Measurements from ENCODE around the gene ZSCAN4. TPM values are rescaled to one million over a fixed set of nuclear protein-coding genes. Genes with fewer than 3 reads are reported as not detected.

ZSCAN4 gene
- total RNA-seq, 1 experiment from 2014 or later, result not detected

DNA sequence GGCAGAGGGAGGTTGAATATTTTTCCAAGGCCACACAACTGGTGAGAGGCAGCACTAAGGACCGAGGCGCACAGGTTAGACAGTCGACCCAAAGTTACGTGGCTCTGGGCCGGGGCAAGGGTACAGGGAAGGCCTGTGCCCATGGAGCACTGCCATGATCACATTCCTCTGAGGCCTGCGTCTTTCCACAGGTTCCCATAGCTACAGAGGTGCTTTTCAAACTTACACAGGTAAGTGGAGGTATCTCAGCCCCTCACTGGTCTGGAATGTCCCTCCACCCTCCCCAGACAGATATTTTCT lies 35.0 kb upstream of the ZSCAN4 start:
- no peak for DNase-seq
- no peaks in the 10 kb centered on the region; the same call in 1 of the 2 replicates for H3K27me3 Mint-ChIP-seq (ENCODE audit: low read depth)
- WGBS (ENCODE audit: extremely low coverage, insufficient read length, low lambda C conversion rate), result no CpG with 5 or more reads among the region's 6 CpGs
- Histone ChIP-seq H2BK5ac (ENCODE audit: insufficient read length, low read length) (no peak overlapping the region), H3T11ph (ENCODE audit: low read length) (no peak overlapping the region), H2AK5ac (ENCODE audit: insufficient read length, low read length) (no peak overlapping the region), H3K9me3 (ENCODE audit: control insufficient read depth, low read depth, low read length) (no peaks in the 10 kb centered on the region), H2BK120ac (ENCODE audit: low read depth, low read length, poor library complexity, severe bottlenecking) (no peak overlapping the region), H3K18ac (ENCODE audit: insufficient read length, low read depth, low read length) (no peak overlapping the region), H3K27me3 (ENCODE audit: insufficient read depth, low read length) (no peaks in the 10 kb centered on the region), H4K5ac (ENCODE audit: insufficient read length, low read depth, low read length) (no peak overlapping the region), H3K27ac (ENCODE audit: insufficient read length, low read depth, low read length) (no peak overlapping the region), H3K9ac (ENCODE audit: extremely low read depth, insufficient read length, low read length) (peak overlapping the region; percentile 69), H3K79me2 (ENCODE audit: insufficient read depth, low read length) (no peaks in the 10 kb centered on the region), H3K23ac (ENCODE audit: insufficient read length, low read depth, low read length) (peak overlapping the region; percentile 44), H3K23me2 (ENCODE audit: insufficient read length, low read depth, low read length, poor library complexity, severe bottlenecking) (peaks cover 6% of the 10 kb centered on the region), H2AFZ (ENCODE audit: low read length) (no peak overlapping the region), H4K20me1 (ENCODE audit: control insufficient read depth, insufficient read depth, insufficient read length) (no peaks in the 10 kb centered on the region), H3K4me1 (ENCODE audit: insufficient read depth, low read length) (no peaks in the 10 kb centered on the region; the same call in 1 of the 2 replicates), H4K91ac (ENCODE audit: insufficient read length, low read depth, low read length) (no peak overlapping the region), H2BK20ac (ENCODE audit: low read depth, low read length, poor library complexity, severe bottlenecking) (no peak overlapping the region), H2BK15ac (ENCODE audit: low read depth, low read length) (no peak overlapping the region), H3K56ac (ENCODE audit: insufficient read length, low read depth, low read length) (no peak overlapping the region), H3K79me1 (ENCODE audit: insufficient read depth, low read depth, low read length, poor library complexity, severe bottlenecking) (no peaks in the 10 kb centered on the region), H3K4me2 (ENCODE audit: insufficient read depth, insufficient read length, low read length) (peak overlapping the region; percentile 95), H4K8ac (replicated peaks; ENCODE audit: insufficient read length, low read depth, low read length) (no peak overlapping the region), H3K4ac (ENCODE audit: low read depth, low read length) (no peak overlapping the region), H2BK12ac (ENCODE audit: insufficient read length, low read depth, low read length) (peak overlapping the region; percentile 62), H3K14ac (ENCODE audit: insufficient read depth, low read length) (no peak overlapping the region)
- no peak for TF ChIP-seq CTCF (conservative IDR thresholded peaks at IDR 0.05)
- peak overlapping the region; percentile 92 to 97 for H3K4me3 Mint-ChIP-seq
- peaks cover 4 to 14% of the 10 kb centered on the region in 2 experiments; a peak in 3 of 4 replicates for H3K4me1 Mint-ChIP-seq
- peaks cover 19 to 24% of the 10 kb centered on the region in 2 experiments for H3K9me3 Mint-ChIP-seq
- H3K36me3 Mint-ChIP-seq (ENCODE audit: insufficient read depth in 1 of 3, low read depth in 3 of 3), result peaks cover 35 to 41% (median 39%) of the 10 kb centered on the region in 3 experiments
- H3K27ac Mint-ChIP-seq, result peak overlapping the region in 1 of 3 experiments; percentile 8; a peak in 2 of 7 replicates

Data from H9 (cell line).